K562 (cell line): ENCODE results near the gene IRS2.

Source experiments
- EZH2 ChIP-seq: IDR thresholded peaks from 2 replicates; pipeline ENCODE4 v1.6.1; 2012; ENCODE audit warnings: low read depth, mild to moderate bottlenecking, inconsistent platforms, low read length, borderline replicate concordance
- MYC ChIP-seq, 2 experiments: fragments of 250-450 bp in 1 of 2; sonication (Bioruptor Pico) in 1 of 2; IDR thresholded peaks; 2 replicates each; pipeline versions ENCODE4 v1.5.1 to v1.6.1; 2012 to 2021; ENCODE audit warnings: low read depth in 2 of 2, borderline replicate concordance in 1 of 2, improper control_type of control experiment in 1 of 2, low read length in 1 of 2, mild to moderate bottlenecking in 1 of 2, moderate library complexity in 1 of 2

GRCh38 chr13:109767023-109767422 is 19.4 kb downstream of the IRS2 start:
- no peak for TF ChIP-seq EZH2
- TF ChIP-seq MYC (IDR thresholded peaks at IDR 0.05; ENCODE audit: low read depth, low read length), result no peak
- TF ChIP-seq MYC (CRISPR knock-in tag; IDR thresholded peaks at IDR 0.05; ENCODE audit: borderline replicate concordance, low read depth), result no peak
